ENCODE data around the gene SSH3.

The SSH3 gene

GRCh38 chr11:67308031-67308866, 4.9 kb downstream of the SSH3 start:
- H3K27me3 ChIP-seq, result no peaks in the 10 kb centered on the region
- peaks cover 34 to 59% (median 47%) of the 10 kb centered on the region in 10 experiments for H3K4me1 ChIP-seq
- H3K4me3 ChIP-seq, result no peak overlapping the region
- TF ChIP-seq Cebpa-rat (IDR thresholded peaks at IDR 0.05), result no peak
- H3K4me2 ChIP-seq, result no peak overlapping the region; a peak in 1 of 22 replicates
- peak overlapping the region in 6 of 11 experiments; percentile 7 to 44 (median 28); a peak in 5 of 22 replicates for H3K9ac ChIP-seq
- peak overlapping the region in 2 of 11 experiments; percentile 12 to 27; a peak in 2 of 22 replicates for H3K27ac ChIP-seq
- H4K20me1 ChIP-seq, result peaks cover 0 to 85% (median 25%) of the 10 kb centered on the region in 11 experiments; a peak in 14 of 22 replicates
- peaks cover 53 to 80% (median 63%) of the 10 kb centered on the region in 11 experiments for H3K36me3 ChIP-seq
- H3K9me3 ChIP-seq (replicated peaks in 1 of 11), result no peaks in the 10 kb centered on the region

- 0 out of 22 replicates have a peak overlapping the region, but pooled peaks of 2 of the 11 experiments have one; percentile 3 to 12 for H3K27ac ChIP-seq
- H3K4me1 ChIP-seq, result peaks cover 25 to 63% (median 43%) of the 10 kb centered on the region in 10 experiments
- H3K4me2 ChIP-seq, result peak overlapping the region in 1 of 11 experiments; percentile 12; a peak in 1 of 22 replicates
Observed at GRCh38 chr11:67309166-67309565, 5.8 kb downstream of the SSH3 start.

GRCh38 chr11:67309661-67310061, 6.3 kb downstream of the SSH3 start:
- H3K27me3 ChIP-seq, result no peaks in the 10 kb centered on the region
- H3K4me1 ChIP-seq, result peaks cover 20 to 63% (median 41%) of the 10 kb centered on the region in 10 experiments
- H3K36me3 ChIP-seq, result peaks cover 53 to 82% (median 60%) of the 10 kb centered on the region in 11 experiments
- H3K4me3 ChIP-seq, result no peak overlapping the region
- H3K4me2 ChIP-seq, result no peak overlapping the region
- H4K20me1 ChIP-seq, result peaks cover 0 to 71% (median 16%) of the 10 kb centered on the region in 11 experiments; a peak in 12 of 22 replicates
- H3K27ac ChIP-seq, result 0 out of 22 replicates have a peak overlapping the region, but pooled peaks of 2 of the 11 experiments have one; percentile 3 to 12
- no peak for TF ChIP-seq Cebpa-rat (IDR thresholded peaks at IDR 0.05)
- H3K9me3 ChIP-seq (replicated peaks in 1 of 11), result no peaks in the 10 kb centered on the region
- H3K9ac ChIP-seq, result peak overlapping the region in 4 of 11 experiments; percentile 12 to 38 (median 34); a peak in 3 of 22 replicates

More at GRCh38 chr11:67309166-67309565, 5.8 kb downstream of the SSH3 start:
- Histone ChIP-seq H3K27me3 (no peaks in the 10 kb centered on the region), H3K9ac (peak overlapping the region in 6 of 11 experiments; percentile 12 to 44 (median 34); a peak in 4 of 22 replicates), H3K36me3 (peaks cover 53 to 82% (median 60%) of the 10 kb centered on the region in 11 experiments), H3K9me3 (replicated peaks in 1 of 11) (no peaks in the 10 kb centered on the region), H3K4me3 (no peak overlapping the region), H4K20me1 (peaks cover 0 to 75% (median 21%) of the 10 kb centered on the region in 11 experiments; a peak in 13 of 22 replicates)
- no peak for TF ChIP-seq Cebpa-rat (IDR thresholded peaks at IDR 0.05)

GRCh38 chr11:67310246-67311050, 7.1 kb downstream of the SSH3 start:
- Histone ChIP-seq H3K4me1 (peaks cover 12 to 63% (median 37%) of the 10 kb centered on the region in 10 experiments), H3K27ac (peak overlapping the region in 2 of 11 experiments; percentile 37 to 55; a peak in 4 of 22 replicates)
- TF ChIP-seq Cebpa-rat (IDR thresholded peaks at IDR 0.05), result no peak

GRCh38 chr11:67311051-67311555, 7.8 kb downstream of the SSH3 start:
- H3K27ac ChIP-seq, result peak overlapping the region in 2 of 11 experiments; percentile 48 to 55; a peak in 3 of 22 replicates
- peaks cover 0 to 67% (median 14%) of the 10 kb centered on the region in 11 experiments; a peak in 10 of 22 replicates for H4K20me1 ChIP-seq
- H3K4me1 ChIP-seq, result peaks cover 12 to 66% (median 38%) of the 10 kb centered on the region in 10 experiments; a peak in 19 of 20 replicates
- peak overlapping the region in 5 of 11 experiments; percentile 9 to 45 (median 30); a peak in 5 of 22 replicates for H3K9ac ChIP-seq
- no peak overlapping the region for H3K4me3 ChIP-seq
- H3K4me2 ChIP-seq, result peak overlapping the region in 5 of 11 experiments; percentile 29 to 87 (median 75); a peak in 6 of 22 replicates
- H3K9me3 ChIP-seq (replicated peaks in 1 of 11), result no peaks in the 10 kb centered on the region
- no peak for TF ChIP-seq Cebpa-rat (IDR thresholded peaks at IDR 0.05)
- peaks cover 53 to 76% (median 59%) of the 10 kb centered on the region in 11 experiments for H3K36me3 ChIP-seq
- H3K27me3 ChIP-seq, result no peaks in the 10 kb centered on the region

More at GRCh38 chr11:67310246-67311050, 7.1 kb downstream of the SSH3 start:
- no peaks in the 10 kb centered on the region for H3K27me3 ChIP-seq
- H3K36me3 ChIP-seq, result peaks cover 53 to 82% (median 60%) of the 10 kb centered on the region in 11 experiments
- H3K4me3 ChIP-seq, result no peak overlapping the region
- H3K4me2 ChIP-seq, result no peak overlapping the region; a peak in 2 of 22 replicates
- H4K20me1 ChIP-seq, result peaks cover 0 to 68% (median 14%) of the 10 kb centered on the region in 11 experiments; a peak in 10 of 22 replicates
- H3K9me3 ChIP-seq (replicated peaks in 1 of 11), result no peaks in the 10 kb centered on the region
- H3K9ac ChIP-seq, result peak overlapping the region in 7 of 11 experiments; percentile 4 to 42 (median 18); a peak in 1 of 22 replicates

- no peaks in the 10 kb centered on the region for H3K9me3 ChIP-seq (replicated peaks in 1 of 11)
- no peak for TF ChIP-seq Cebpa-rat (IDR thresholded peaks at IDR 0.05)
Observed at GRCh38 chr11:67311556-67312082, 8.3 kb downstream of the SSH3 start.

GRCh38 chr11:67312187-67313021, 9.1 kb downstream of the SSH3 start:
- no peak overlapping the region for H3K4me3 ChIP-seq
- no peaks in the 10 kb centered on the region for H3K27me3 ChIP-seq
- H3K4me1 ChIP-seq, result peaks cover 22 to 71% (median 45%) of the 10 kb centered on the region in 10 experiments
- peak overlapping the region in 7 of 11 experiments; percentile 18 to 55 (median 33); a peak in 9 of 22 replicates for H3K27ac ChIP-seq
- H3K4me2 ChIP-seq, result peak overlapping the region in 10 of 11 experiments; percentile 22 to 87 (median 60); a peak in 18 of 22 replicates
- no peaks in the 10 kb centered on the region for H3K9me3 ChIP-seq (replicated peaks in 1 of 11)
- H3K36me3 ChIP-seq, result peaks cover 44 to 63% (median 46%) of the 10 kb centered on the region in 11 experiments
- H4K20me1 ChIP-seq, result peaks cover 0 to 54% (median 9%) of the 10 kb centered on the region in 11 experiments; a peak in 10 of 22 replicates
- no peak for TF ChIP-seq Cebpa-rat (IDR thresholded peaks at IDR 0.05)
- peak overlapping the region in 8 of 11 experiments; percentile 5 to 35 (median 24); a peak in 8 of 22 replicates for H3K9ac ChIP-seq

More at GRCh38 chr11:67311556-67312082, 8.3 kb downstream of the SSH3 start:
- Histone ChIP-seq H3K27ac (peak overlapping the region in 3 of 11 experiments; percentile 28 to 55 (median 48); a peak in 4 of 22 replicates), H3K27me3 (no peaks in the 10 kb centered on the region), H3K4me3 (no peak overlapping the region), H3K9ac (peak overlapping the region in 5 of 11 experiments; percentile 9 to 45 (median 30); a peak in 5 of 22 replicates), H4K20me1 (peaks cover 0 to 62% (median 14%) of the 10 kb centered on the region in 11 experiments; a peak in 10 of 22 replicates), H3K36me3 (peaks cover 52 to 71% (median 54%) of the 10 kb centered on the region in 11 experiments), H3K4me2 (peak overlapping the region in 6 of 11 experiments; percentile 22 to 87 (median 71); a peak in 10 of 22 replicates), H3K4me1 (peaks cover 17 to 71% (median 43%) of the 10 kb centered on the region in 10 experiments)

Measured in BLaER1 treated with 17β-estradiol and CSF1 and Interleukin-3, amounts not matched to agents 10 nM and 100 nM (cell line).